HepG2 (cell line): ENCODE data around the gene CAMK1D. TPM values are rescaled to one million over a fixed set of nuclear protein-coding genes. Genes with fewer than 3 reads are reported as not detected.

Experiments used
- CREB1 ChIP-seq, 2 experiments: fragments of 450-650 bp in 1 of 2; IDR thresholded peaks; 2 replicates each; pipeline ENCODE4 v1.6.1; 2016 to 2017; ENCODE audit warnings: control low read depth in 1 of 2, mild to moderate bottlenecking in 1 of 2, missing compliant biosample characterization in 1 of 2, missing genetic modification characterization in 1 of 2
- CREBL2 ChIP-seq: sonication (generic); formaldehyde crosslinking; IDR thresholded peaks from 2 replicates; pipeline ENCODE4 v1.8.1; 2023; ENCODE audit warnings: missing genetic modification reagents, mild to moderate bottlenecking, borderline replicate concordance
- E2F2 ChIP-seq: sonication (generic); formaldehyde crosslinking; IDR thresholded peaks from 2 replicates; pipeline ENCODE4 v1.4.0; 2020; ENCODE audit warnings: missing genetic modification reagents, borderline replicate concordance
- ELK4 ChIP-seq: sonication (generic); formaldehyde crosslinking; IDR thresholded peaks from 2 replicates; pipeline ENCODE4 v1.9.0; 2021; ENCODE audit warnings: missing genetic modification reagents, borderline replicate concordance
- HMGXB3 ChIP-seq: sonication (generic); formaldehyde crosslinking; IDR thresholded peaks from 2 replicates; pipeline ENCODE4 v1.4.0; 2020; ENCODE audit warnings: missing genetic modification reagents, borderline replicate concordance
- JARID2 ChIP-seq: sonication (generic); formaldehyde crosslinking; IDR thresholded peaks from 2 replicates; pipeline ENCODE4 v1.8.1; 2023; ENCODE audit warnings: missing genetic modification reagents, inconsistent platforms; ENCODE audit not compliant: insufficient replicate concordance
- NAIF1 ChIP-seq: sonication (generic); formaldehyde crosslinking; IDR thresholded peaks from 2 replicates; pipeline ENCODE4 v1.5.0; 2020; ENCODE audit warnings: mild to moderate bottlenecking, missing genetic modification reagents, borderline replicate concordance
- NFIB ChIP-seq: sonication (generic); formaldehyde crosslinking; IDR thresholded peaks from 2 replicates; pipeline ENCODE4 v1.9.0; 2021; ENCODE audit warnings: missing genetic modification reagents, mild to moderate bottlenecking, borderline replicate concordance
- NR2F1 ChIP-seq, 2 experiments: fragments of 450-650 bp in 1 of 2; formaldehyde crosslinking in 1 of 2; IDR thresholded peaks; 2 replicates each; pipeline versions ENCODE4 v1.5.0 to v1.6.1; 2016 to 2020; ENCODE audit warnings: mild to moderate bottlenecking in 1 of 2, missing compliant biosample characterization in 1 of 2, missing genetic modification reagents in 1 of 2, moderate library complexity in 1 of 2
- RNF2 ChIP-seq: fragments of 450-650 bp; conservative IDR thresholded peaks from 2 replicates; pipeline ENCODE4 v1.6.1; 2016; ENCODE audit warnings: low read depth
- RNF219 ChIP-seq: sonication (generic); formaldehyde crosslinking; IDR thresholded peaks from 2 replicates; pipeline ENCODE4 v1.5.0; 2020; ENCODE audit warnings: mild to moderate bottlenecking, missing genetic modification reagents
- SYNCRIP ChIP-seq: fragments of 200-400 bp; formaldehyde crosslinking; IDR thresholded peaks from 2 replicates; pipeline ENCODE4 v1.6.1; 2018; ENCODE audit warnings: mild to moderate bottlenecking, low read depth, low read length; ENCODE audit not compliant: insufficient read depth
- ZBTB7A ChIP-seq: sonication (generic); formaldehyde crosslinking; IDR thresholded peaks from 2 replicates; pipeline ENCODE4 v1.8.0; 2022; ENCODE audit warnings: mild to moderate bottlenecking, missing genetic modification reagents
- ZNF34 ChIP-seq: sonication (generic); formaldehyde crosslinking; IDR thresholded peaks from 2 replicates; pipeline ENCODE4 v1.4.0; 2020; ENCODE audit warnings: mild to moderate bottlenecking, missing genetic modification reagents, borderline replicate concordance
- ZNF781 ChIP-seq: sonication (generic); formaldehyde crosslinking; IDR thresholded peaks from 2 replicates; pipeline ENCODE4 v1.5.1; 2020; ENCODE audit warnings: borderline replicate concordance, mild to moderate bottlenecking, missing genetic modification reagents; ENCODE audit errors: not compliant biosample characterization
- polyA plus RNA-seq, 8 experiments: library from polyadenylated mRNA; depleted of rRNA in 3 of 8; stranded (reverse) in 7 of 8; unstranded in 1 of 8; fragments of >200 nt; fragmentation: Illumina TruSeq in 4 of 8; extraction: Trizol in 4 of 8; gene quantifications; 2 replicates each; pipeline versions ENCODE4 v1.2.1 to v1.2.3, GENCODE V29; 2011 to 2016; ENCODE audit warnings: low read depth in 4 of 8, missing spikeins in 1 of 8, mixed read lengths in 1 of 8; ENCODE audit not compliant: insufficient read depth in 1 of 8
- total RNA-seq, 5 experiments: library from RNA; depleted of rRNA; stranded (reverse); fragments of >200 nt; fragmentation: Illumina TruSeq; extraction: Trizol; gene quantifications; 2 replicates each; pipeline ENCODE4 v1.2.3, GENCODE V29; 2016; ENCODE audit warnings: low read depth in 1 of 5

Gene CAMK1D
- total and polyA plus RNA-seq, 2 of the 13 experiments (the other 11 are each of a cell fraction or from before 2014, with no cell fraction given) = under 0.01 TPM; not detected in 1

- TF ChIP-seq HMGXB3 (CRISPR knock-in tag) = no peak
- TF ChIP-seq NAIF1 (CRISPR knock-in tag) = no peak
- no peak for TF ChIP-seq CREBL2
- no peak for TF ChIP-seq SYNCRIP
- no peak for TF ChIP-seq RNF219 (CRISPR knock-in tag)
- no peak for TF ChIP-seq RNF2
- TF ChIP-seq ZBTB7A (CRISPR knock-in tag) = no peak
- TF ChIP-seq E2F2 = no peak
- TF ChIP-seq ELK4 (CRISPR knock-in tag) = no peak
- TF ChIP-seq NR2F1 (CRISPR knock-in tag; IDR thresholded peaks at IDR 0.05) = no peak
- no peak for TF ChIP-seq ZNF781 (CRISPR knock-in tag)
- TF ChIP-seq JARID2 (CRISPR knock-in tag) = no peak
- no peak for TF ChIP-seq NFIB (CRISPR knock-in tag)
- TF ChIP-seq ZNF34 (CRISPR knock-in tag) = no peak
- no peak for TF ChIP-seq CREB1 (IDR thresholded peaks at IDR 0.05)
- TF ChIP-seq CREB1 (CRISPR knock-in tag; IDR thresholded peaks at IDR 0.05) = no peak
Measured at GRCh38 chr10:12605580-12606405, 256.4 kb downstream of the CAMK1D start (continued).
